IPS-15b (cell line): ENCODE measurements around the gene WDFY1.
"Not testable (repeated sequence)": the region's sequence is repeated elsewhere in the genome, so short reads cannot be mapped to it uniquely, and the experiment has no call there.

ENCODE experiments used
- H3K27me3 ChIP-seq: one replicate; pipeline ENCODE4 v1.6.1; 2013; ENCODE audit warnings: low read length; ENCODE audit not compliant: control insufficient read depth, insufficient read depth
- H3K36me3 ChIP-seq: one replicate; pipeline ENCODE4 v1.6.1; 2013; ENCODE audit warnings: low read length; ENCODE audit not compliant: control insufficient read depth, insufficient read depth
- H3K4me1 ChIP-seq: one replicate; pipeline ENCODE4 v1.6.1; 2013; ENCODE audit warnings: mild to moderate bottlenecking, low read length; ENCODE audit not compliant: control insufficient read depth, insufficient read depth
- H3K4me3 ChIP-seq: one replicate; pipeline ENCODE4 v1.5.1; 2013; ENCODE audit warnings: low read depth, low read length
- H3K9ac ChIP-seq: one replicate; pipeline ENCODE4 v1.6.1; 2013; ENCODE audit warnings: low read depth, mild to moderate bottlenecking, low read length
- H3K9me3 ChIP-seq: one replicate; pipeline ENCODE4 v1.6.1; 2013; ENCODE audit warnings: mild to moderate bottlenecking, low read length; ENCODE audit not compliant: control insufficient read depth, insufficient read depth

WDFY1 gene

DNA sequence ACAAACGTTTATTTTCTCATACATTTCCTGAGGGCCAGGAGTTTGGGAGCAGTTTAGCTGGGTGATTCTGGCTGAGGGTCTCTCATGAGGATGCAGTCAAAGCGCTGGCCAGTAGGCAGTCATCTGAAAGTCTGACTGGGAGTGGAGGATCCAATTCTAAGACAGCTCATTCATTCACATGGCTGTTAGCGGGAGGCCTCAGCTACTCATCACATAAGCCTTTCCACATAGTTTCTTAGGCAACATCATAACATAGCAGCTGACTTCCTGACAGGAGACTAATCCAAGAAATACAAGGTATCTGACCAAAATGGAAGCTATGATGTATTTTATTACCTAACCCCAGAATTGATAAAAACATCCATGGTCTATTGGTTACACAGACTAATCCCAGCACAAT is 9.3 kb upstream of the WDFY1 start:
- Histone ChIP-seq H3K36me3 (no peaks in the 10 kb centered on the region), H3K9me3 (no peaks in the 10 kb centered on the region), H3K4me1 (peaks cover 31% of the 10 kb centered on the region), H3K9ac (no peak overlapping the region), H3K27me3 (no peaks in the 10 kb centered on the region), H3K4me3 (no peak overlapping the region)

DNA sequence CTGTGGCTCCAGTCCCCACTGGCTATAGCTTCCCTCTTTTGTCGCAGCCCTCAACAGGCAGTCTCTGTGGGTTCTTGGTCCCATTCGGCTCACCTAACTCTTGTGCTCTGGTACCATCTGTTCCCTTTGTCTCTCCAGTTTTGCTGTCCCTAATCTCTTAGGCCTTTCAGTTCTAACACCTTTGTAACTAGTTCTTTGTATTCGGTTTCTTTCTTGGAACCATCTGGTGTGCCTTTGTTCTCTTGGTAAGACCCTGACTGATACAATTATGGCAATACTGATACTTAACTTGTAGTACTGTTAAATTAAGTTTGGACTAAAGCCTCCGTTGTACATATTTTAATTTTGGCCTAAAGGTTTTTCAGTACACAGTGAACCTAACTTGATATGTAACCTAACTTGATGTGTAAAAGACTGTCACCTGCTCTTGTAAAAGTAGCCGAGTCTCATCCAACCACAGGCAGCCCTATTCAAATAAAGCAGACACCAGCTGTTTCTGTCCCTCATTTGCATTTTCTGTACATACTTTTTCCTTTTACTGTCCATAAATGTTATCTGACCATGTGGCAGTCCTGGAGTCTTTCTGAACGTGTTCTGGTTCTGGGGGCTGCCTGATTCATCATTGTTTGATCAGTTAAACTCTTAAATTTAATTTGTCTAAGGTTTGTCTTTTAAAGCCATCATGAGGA is 7.3 kb upstream of the WDFY1 start:
- no peak overlapping the region for H3K4me3 ChIP-seq
- no peaks in the 10 kb centered on the region for H3K36me3 ChIP-seq
- peaks cover 33% of the 10 kb centered on the region for H3K4me1 ChIP-seq
- no peak overlapping the region for H3K9ac ChIP-seq
- no peaks in the 10 kb centered on the region for H3K27me3 ChIP-seq
- no peaks in the 10 kb centered on the region for H3K9me3 ChIP-seq

DNA sequence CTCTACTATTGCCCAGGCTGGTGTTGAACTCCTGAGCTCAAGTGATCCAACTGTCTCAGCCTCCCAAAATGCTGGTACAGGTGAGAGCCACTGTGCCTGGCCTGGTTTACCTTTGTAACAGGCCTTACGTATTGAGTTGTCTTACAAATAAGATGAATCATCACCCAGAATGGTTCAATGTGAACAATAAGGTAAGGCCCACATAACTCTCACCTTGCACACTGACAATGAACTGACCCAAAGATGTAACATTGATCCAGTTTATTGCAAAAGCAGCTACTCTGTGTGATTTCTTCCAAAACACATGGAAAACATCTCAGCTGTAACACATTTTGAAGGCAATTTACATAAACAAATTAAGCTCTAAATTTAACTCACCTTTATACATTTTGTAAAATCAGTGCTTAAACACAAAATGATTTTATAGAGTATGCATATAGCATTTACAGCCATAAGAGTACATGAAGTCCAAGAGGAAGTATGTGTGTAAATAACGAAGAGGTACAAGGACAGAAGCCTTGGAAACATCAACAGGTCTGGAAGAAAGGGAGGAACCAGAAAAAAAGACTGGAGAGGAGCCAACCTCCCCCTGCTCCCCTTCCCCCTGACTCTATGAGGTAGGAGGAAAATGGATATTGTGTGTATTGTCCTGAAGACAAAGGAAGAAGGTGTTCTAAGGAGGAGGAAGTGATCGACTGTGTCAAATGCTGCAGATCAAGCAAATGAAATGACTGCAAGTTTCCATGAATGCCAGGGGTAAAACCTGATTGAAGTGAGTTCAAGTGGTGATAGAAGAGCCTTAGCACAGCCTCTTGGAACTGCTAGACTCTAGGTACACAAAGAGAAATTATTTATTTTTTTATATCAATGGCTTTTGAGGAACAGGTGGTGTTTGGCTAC is 5.6 kb upstream of the WDFY1 start:
- peak overlapping the region; percentile 5 for H3K4me3 ChIP-seq
- H3K27me3 ChIP-seq: no peaks in the 10 kb centered on the region
- H3K9me3 ChIP-seq: no peaks in the 10 kb centered on the region
- no peak overlapping the region for H3K9ac ChIP-seq
- peaks cover 28% of the 10 kb centered on the region for H3K4me1 ChIP-seq
- H3K36me3 ChIP-seq: no peaks in the 10 kb centered on the region

DNA sequence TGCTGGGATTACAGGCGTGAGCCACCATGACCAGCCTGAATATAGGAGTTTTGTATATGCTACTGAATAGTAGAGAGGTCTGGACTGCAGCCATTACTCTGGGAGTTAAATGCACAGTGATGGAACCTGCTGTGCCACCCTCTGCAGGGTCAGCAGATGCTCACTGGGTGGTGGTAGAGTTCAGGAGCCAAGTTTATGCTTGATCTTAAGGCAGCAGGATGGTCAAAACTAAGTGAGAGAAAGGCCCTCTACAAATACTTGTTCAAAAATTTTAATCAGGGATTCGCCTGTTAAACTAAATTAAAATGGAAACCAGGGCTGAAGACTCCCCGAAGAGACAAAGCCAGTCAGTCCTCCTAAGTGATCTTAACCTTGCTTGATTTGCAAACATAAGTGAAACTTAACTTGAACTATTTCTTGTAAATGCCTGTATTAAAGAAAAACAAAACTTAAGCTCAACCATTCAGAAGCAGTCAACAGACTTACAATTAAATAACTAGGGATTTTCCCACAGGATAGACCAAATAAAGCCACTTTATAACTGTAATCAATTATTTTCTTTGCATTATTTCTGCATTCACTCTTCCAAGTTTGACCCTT is 4.2 kb upstream of the WDFY1 start:
- Histone ChIP-seq H3K9me3 (no peaks in the 10 kb centered on the region), H3K9ac (no peak overlapping the region), H3K36me3 (no peaks in the 10 kb centered on the region), H3K4me3 (no peak overlapping the region), H3K4me1 (peaks cover 28% of the 10 kb centered on the region), H3K27me3 (no peaks in the 10 kb centered on the region)

DNA sequence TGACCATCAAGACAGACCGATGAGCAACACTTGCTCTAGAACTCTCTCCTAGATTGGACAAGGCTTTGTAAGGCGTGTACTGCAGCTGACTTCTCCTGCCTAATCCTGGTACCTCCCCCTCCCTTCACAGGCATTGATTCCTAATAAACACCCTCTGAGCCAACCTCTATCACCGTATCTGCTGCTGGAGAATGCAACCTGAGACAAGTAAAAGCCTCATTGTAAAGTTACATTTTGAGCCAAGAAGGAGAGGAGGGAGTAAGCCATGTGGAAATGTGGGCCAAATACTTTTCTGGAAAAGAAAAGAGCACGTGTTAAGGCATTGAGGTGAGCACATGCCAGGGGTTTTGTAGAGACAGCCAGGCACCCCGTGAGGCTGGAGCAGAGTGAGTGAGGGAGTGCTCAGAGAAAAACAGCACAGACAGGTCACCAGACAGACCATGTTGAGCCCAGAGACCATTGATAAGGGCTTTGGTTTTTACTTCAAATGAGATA is 2.6 kb upstream of the WDFY1 start:
- peak overlapping the region; percentile 20 for H3K9ac ChIP-seq
- no peak overlapping the region for H3K4me3 ChIP-seq
- peaks cover 34% of the 10 kb centered on the region for H3K4me1 ChIP-seq
- no peaks in the 10 kb centered on the region for H3K36me3 ChIP-seq
- no peaks in the 10 kb centered on the region for H3K27me3 ChIP-seq
- no peaks in the 10 kb centered on the region for H3K9me3 ChIP-seq

DNA sequence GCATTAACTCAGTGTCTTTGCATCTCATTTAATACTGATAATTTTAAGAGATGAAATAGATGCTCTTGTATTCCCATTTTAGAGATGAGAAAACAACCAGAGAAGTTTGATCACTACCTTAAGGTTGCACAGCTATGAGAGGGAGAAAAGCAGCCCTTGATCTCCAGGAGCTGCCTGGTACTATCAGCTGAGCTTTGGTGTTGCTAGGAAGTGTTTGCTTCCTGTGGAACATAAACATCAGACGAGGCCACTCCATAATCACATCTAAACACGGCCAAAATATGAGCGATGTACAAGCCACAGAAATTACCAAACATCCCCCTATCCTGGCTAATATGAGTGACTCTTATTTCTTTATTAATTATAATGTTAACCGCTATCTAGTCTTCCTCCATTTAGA is 620 bp upstream of the WDFY1 start:
- H3K9ac ChIP-seq: no peak overlapping the region
- H3K36me3 ChIP-seq: no peaks in the 10 kb centered on the region
- H3K4me3 ChIP-seq: no peak overlapping the region
- H3K9me3 ChIP-seq: no peaks in the 10 kb centered on the region
- H3K27me3 ChIP-seq: no peaks in the 10 kb centered on the region
- peaks cover 20% of the 10 kb centered on the region for H3K4me1 ChIP-seq

DNA sequence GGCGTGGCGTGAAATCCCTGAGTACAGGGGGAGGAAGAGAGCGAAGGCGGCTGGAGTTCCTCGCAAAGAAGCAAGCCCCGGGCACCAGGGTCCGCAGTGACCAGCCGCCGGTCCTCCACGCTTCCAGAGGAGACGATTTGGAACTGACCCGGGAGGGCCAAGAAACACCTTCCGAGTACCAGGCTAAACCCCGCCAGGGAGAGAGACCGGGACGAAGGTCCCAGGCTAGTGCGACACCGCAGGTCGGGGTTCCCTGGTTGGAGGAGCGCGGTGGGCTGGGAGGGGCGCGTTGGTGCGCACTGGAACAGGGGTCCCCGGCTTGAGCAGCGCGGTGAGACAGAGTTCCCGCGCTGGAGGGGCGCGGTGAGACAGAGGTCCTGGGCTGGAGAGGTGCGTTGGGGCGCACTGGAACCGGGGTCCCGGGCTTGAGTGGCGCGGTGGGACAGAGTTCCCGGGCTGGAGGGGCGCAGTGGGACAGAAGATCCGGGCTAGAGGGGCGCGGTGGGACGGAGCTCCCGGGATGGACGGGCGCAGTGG is 901 bp downstream of the WDFY1 start:
- Histone ChIP-seq H3K4me1 (peaks cover 11% of the 10 kb centered on the region), H3K36me3 (no peaks in the 10 kb centered on the region), H3K27me3 (no peaks in the 10 kb centered on the region), H3K4me3 (peak overlapping the region; percentile 88), H3K9me3 (no peaks in the 10 kb centered on the region), H3K9ac (peak overlapping the region; percentile 81)

DNA sequence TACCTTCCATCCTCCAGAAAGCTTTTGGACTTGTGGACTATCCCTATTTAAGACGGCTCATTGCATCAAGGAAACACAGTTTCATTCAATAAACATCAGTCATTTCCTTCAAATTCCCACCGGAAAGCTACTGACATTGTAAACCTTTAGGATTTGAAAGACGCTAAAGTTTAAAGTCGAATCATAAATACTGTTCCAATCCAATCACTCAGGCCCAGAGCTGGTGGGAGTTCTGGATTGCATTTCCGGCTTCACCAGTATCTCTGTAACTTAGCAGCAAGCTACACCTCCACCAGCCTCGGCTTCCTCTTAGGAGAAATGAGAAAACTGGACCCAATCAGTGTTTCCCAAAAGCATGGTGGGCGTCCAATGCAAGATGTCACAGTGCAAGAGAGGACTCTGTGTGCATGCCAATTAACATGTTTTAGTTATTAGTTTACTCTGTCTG is 1.6 kb downstream of the WDFY1 start:
- Histone ChIP-seq H3K4me3 (peak overlapping the region; percentile 88), H3K9ac (peak overlapping the region; percentile 81), H3K36me3 (no peaks in the 10 kb centered on the region), H3K27me3 (no peaks in the 10 kb centered on the region), H3K4me1 (peaks cover 11% of the 10 kb centered on the region), H3K9me3 (no peaks in the 10 kb centered on the region)

DNA sequence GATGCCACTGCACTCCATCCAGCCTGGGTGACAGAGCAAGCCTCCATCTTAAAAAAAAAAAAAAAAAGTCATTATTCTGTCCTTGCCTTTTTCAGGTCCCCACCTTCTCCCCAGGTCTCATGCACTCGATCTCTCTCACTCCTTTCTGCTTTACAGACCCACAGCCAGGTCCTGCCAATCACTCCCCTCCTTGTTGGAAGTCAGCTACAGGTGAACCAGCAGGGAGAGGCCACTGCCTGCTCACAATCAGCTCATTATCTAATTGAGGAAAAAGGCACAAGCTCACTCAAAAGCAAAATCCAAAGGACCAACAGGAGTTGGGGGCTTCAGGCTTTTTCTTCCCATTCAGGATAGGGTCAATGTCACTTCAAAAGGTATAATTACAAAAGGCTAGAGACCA is 2.0 kb downstream of the WDFY1 start:
- H3K4me3 ChIP-seq: peak overlapping the region; percentile 88
- H3K36me3 ChIP-seq: no peaks in the 10 kb centered on the region
- no peak overlapping the region for H3K9ac ChIP-seq
- no peaks in the 10 kb centered on the region for H3K9me3 ChIP-seq
- H3K27me3 ChIP-seq: no peaks in the 10 kb centered on the region
- peaks cover 16% of the 10 kb centered on the region for H3K4me1 ChIP-seq

DNA sequence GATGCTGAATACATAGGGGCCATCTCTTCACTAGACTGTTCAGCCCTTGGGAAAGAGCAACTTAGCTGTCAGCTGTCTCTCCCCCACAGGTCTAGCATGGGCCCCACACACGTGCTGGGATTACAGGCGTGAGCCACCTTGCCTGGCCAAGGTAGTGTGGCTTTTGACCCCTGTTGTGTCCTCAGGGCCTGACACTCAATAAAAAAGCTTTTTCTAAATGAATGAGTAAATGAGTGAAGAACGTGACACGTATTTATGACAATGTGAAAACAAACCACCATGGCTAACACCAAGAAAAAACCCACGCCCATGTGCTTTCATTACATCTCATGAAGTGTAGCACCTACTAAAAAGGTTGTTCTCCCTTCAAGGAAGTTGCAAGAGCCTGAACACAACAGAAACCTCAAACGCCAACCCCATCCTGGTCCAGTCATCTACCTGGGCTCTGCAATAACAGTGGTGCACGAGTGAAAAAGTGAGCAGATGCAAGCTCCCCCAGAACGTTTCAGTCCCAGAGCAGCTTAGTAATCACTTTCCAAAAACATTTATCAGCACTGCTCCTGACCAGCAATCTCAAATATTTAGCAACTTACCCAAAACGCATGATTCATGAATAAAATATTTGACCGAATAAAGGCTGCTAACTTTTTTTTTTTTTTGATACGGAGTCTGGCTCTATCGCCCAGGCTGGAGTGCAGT is 3.4 kb downstream of the WDFY1 start:
- Histone ChIP-seq H3K36me3 (no peaks in the 10 kb centered on the region), H3K4me1 (peaks cover 23% of the 10 kb centered on the region), H3K9ac (no peak overlapping the region), H3K27me3 (no peaks in the 10 kb centered on the region), H3K9me3 (no peaks in the 10 kb centered on the region), H3K4me3 (no peak overlapping the region)

DNA sequence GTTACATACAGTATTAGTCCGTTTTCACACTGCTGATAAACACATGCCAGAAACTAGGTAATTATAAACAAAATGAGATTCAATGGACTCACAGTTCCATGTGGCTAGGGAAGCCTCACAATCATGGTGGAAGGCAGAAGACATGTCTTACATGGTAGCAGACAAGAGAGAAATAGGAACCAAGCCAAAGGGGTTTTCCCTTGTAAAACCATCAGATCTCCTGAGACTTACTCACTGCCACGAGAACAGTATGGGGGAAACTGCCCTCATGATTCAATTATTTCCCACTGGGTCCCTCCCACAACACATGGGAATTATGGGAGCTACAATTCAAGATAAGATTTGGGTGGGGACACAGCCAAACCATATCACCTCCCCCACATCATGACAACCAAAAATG is 5.7 kb downstream of the WDFY1 start:
- not testable (repeated sequence) for H3K4me3 ChIP-seq, H3K9ac ChIP-seq, H3K27me3 ChIP-seq, H3K36me3 ChIP-seq, H3K9me3 ChIP-seq
- peaks cover 40% of the 10 kb centered on the region for H3K4me1 ChIP-seq
